ENCODE measurements around the gene FAM221A. TPM values are rescaled to one million over a fixed set of nuclear protein-coding genes. Genes with fewer than 3 reads are reported as not detected.
A peak's percentile ranks its signal among the peaks of the same experiment; 100 is the strongest.

Gene FAM221A
- total RNA-seq (10 to 100 TPM; 32.9 to 55.7 TPM), polyA plus RNA-seq (ENCODE audit: insufficient read depth, low read depth, low replicate concordance) (29.5 TPM)
- long read RNA-seq, donor 1, partial matches to known transcripts = 0 of 3 reads
- long read RNA-seq, donor 1, other reads (novel, unspliced or antisense) = 0 of 3 reads
- long read RNA-seq, donor 2, partial matches to known transcripts = 0 of 4 reads
- long read RNA-seq, donor 2, other reads (novel, unspliced or antisense) = 0 of 4 reads

- Histone ChIP-seq H3K36me3 (ENCODE audit: low read depth, missing control alignments) (no peaks in the 10 kb centered on the region), H3K9me3 (no peaks in the 10 kb centered on the region), H3K27me3 (no peaks in the 10 kb centered on the region), H3K4me3 (peak within 1 kb of the TSS; percentile 77 to 78), H3K4me1 (no peaks in the 10 kb centered on the region), H3K27ac (peak within 1 kb of the TSS; percentile 75 to 93)
- WGBS, 2 donors = 0 to 1% methylated on average over 14 to 24 of the region's 53 CpGs
- DNase-seq = peak; percentile 94
- TF ChIP-seq POLR2A (IDR thresholded peaks at IDR 0.05) (peak; percentile 32), CTCF (IDR thresholded peaks at IDR 0.05) (peak in 2 of 3 experiments; percentile 74 to 75)
- intact Hi-C loops (cut with DNase I; ENCODE audit: low total_unique reads) = no loop called here
Measured at GRCh38 chr7:23679898-23680413, at the start of gene FAM221A. Gene FAM221A (plus strand): TSS chr7:23680199. CDS start chr7:23680219, 20 bp downstream.

GRCh38 chr7:23633417-23633816 lies 46.6 kb upstream of the FAM221A start:
- no peaks in the 10 kb centered on the region for H3K9me3 ChIP-seq
- H3K4me1 ChIP-seq = peaks cover 5% of the 10 kb centered on the region
- 86 to 89% methylated on average over 7 of the region's 7 CpGs for WGBS, 2 donors
- no peak overlapping the region for H3K4me3 ChIP-seq
- DNase-seq = no peak
- no peak for TF ChIP-seq CTCF (IDR thresholded peaks at IDR 0.05)
- TF ChIP-seq POLR2A (IDR thresholded peaks at IDR 0.05) = no peak
- no peaks in the 10 kb centered on the region for H3K36me3 ChIP-seq (ENCODE audit: low read depth, missing control alignments)
- no peaks in the 10 kb centered on the region for H3K27me3 ChIP-seq
- intact Hi-C loops (cut with DNase I; ENCODE audit: low total_unique reads) = no loop called here
- no peak overlapping the region for H3K27ac ChIP-seq

GRCh38 chr7:23645822-23646221 lies 34.2 kb upstream of the FAM221A start:
- 97 to 100% methylated on average over 1 of the region's 1 CpG for whole genome bisulfite sequencing, 2 donors
- intact Hi-C loops (cut with DNase I; ENCODE audit: low total_unique reads) = no loop called here
- H3K27me3 ChIP-seq = no peaks in the 10 kb centered on the region
- TF ChIP-seq CTCF (IDR thresholded peaks at IDR 0.05) = no peak
- TF ChIP-seq POLR2A (IDR thresholded peaks at IDR 0.05) = no peak
- no peaks in the 10 kb centered on the region for H3K4me1 ChIP-seq
- no peak overlapping the region for H3K4me3 ChIP-seq
- no peaks in the 10 kb centered on the region for H3K9me3 ChIP-seq
- no peak overlapping the region for H3K27ac ChIP-seq
- no peaks in the 10 kb centered on the region for H3K36me3 ChIP-seq (ENCODE audit: low read depth, missing control alignments)
- DNase-seq = no peak

GRCh38 chr7:23653942-23654341 lies 26.1 kb upstream of the FAM221A start:
- Histone ChIP-seq H3K9me3 (no peaks in the 10 kb centered on the region), H3K4me3 (no peak overlapping the region), H3K36me3 (ENCODE audit: low read depth, missing control alignments) (no peaks in the 10 kb centered on the region), H3K4me1 (no peaks in the 10 kb centered on the region), H3K27me3 (no peaks in the 10 kb centered on the region), H3K27ac (no peak overlapping the region)
- WGBS, 2 donors = 91 to 94% methylated on average over 5 of the region's 5 CpGs
- intact Hi-C loops (cut with DNase I; ENCODE audit: low total_unique reads) = no loop called here
- TF ChIP-seq CTCF (IDR thresholded peaks at IDR 0.05) = no peak
- no peak for DNase-seq

GRCh38 chr7:23654508-23654907 lies 25.5 kb upstream of the FAM221A start:
- peak; percentile 73 for DNase-seq
- intact Hi-C loops (cut with DNase I; ENCODE audit: low total_unique reads) = no loop called here

More at GRCh38 chr7:23654508-23654907, 25.5 kb upstream of the FAM221A start:
- no peak overlapping the region for H3K27ac ChIP-seq
- H3K27me3 ChIP-seq = no peaks in the 10 kb centered on the region
- H3K9me3 ChIP-seq = no peaks in the 10 kb centered on the region
- H3K36me3 ChIP-seq (ENCODE audit: low read depth, missing control alignments) = no peaks in the 10 kb centered on the region
- no peaks in the 10 kb centered on the region for H3K4me1 ChIP-seq
- WGBS, 2 donors = 0 to 74% methylated on average over 1 of the region's 1 CpG
- H3K4me3 ChIP-seq = no peak overlapping the region
- TF ChIP-seq CTCF (IDR thresholded peaks at IDR 0.05) (peak in 2 of 3 experiments; percentile 18 to 41), POLR2A (IDR thresholded peaks at IDR 0.05) (no peak)
